GM21825 (cell line): ENCODE data around the gene ARFIP1.
"Not testable (repeated sequence)": the region's sequence is repeated elsewhere in the genome, so short reads cannot be mapped to it uniquely, and the experiment has no call there.

Source experiments
- ATAC-seq: cut with Tn5 transposase; IDR thresholded peaks from one replicate; pipeline ENCODE4 v1.9.1; 2021; ENCODE audit warnings: mild to moderate bottlenecking, moderate library complexity; ENCODE audit not compliant: unreplicated experiment

The ARFIP1 gene

DNA sequence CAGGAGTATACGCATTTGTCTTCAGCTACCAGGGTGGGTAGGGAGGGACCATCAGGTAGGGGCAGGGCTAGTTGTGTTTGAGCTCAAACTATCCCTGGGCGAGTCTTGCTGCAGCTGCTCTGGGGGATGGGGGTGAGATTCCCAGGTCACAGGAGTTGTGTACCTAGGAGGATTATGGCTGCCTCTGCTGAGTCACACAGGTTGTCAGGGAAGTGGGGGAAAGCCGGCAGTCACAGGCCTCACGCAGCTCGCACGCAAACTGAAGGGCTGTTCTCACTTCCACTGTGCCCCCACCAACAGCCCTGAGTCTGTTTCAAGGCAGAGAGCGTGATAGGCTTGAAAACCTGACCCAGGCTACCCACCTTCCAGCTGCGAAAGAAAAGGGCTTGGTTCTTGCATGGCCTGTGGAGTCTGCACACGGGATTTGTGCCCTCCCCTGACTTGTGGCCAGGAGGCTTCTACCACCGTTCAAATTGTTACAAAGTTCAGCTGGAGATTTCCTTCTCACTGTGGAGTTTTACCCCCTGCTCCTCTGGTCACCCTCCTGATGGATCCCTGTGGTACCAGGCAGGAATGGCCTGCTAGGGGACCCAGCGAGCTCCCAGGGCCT lies 63.8 kb downstream of the ARFIP1 start:
- ATAC-seq: no peak

DNA sequence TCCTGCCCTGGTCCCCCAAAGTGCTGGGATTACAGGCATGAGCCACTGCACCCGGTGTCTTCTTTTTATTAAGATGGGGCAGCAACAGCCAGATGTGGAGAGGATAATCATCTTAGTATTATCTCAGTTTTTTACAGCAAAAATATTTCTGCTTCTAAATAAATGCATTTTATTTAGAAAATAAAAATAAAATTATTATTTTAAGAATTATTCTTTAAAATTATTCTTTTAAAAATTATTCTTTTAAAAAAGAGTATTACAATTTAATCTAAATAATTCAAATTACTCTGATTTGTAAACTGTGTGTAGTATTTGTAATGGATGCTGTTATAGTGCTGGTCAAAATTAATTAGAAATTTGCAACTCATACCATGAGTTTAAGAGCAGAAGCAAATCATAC lies 67.6 kb downstream of the ARFIP1 start:
- ATAC-seq: no peak

DNA sequence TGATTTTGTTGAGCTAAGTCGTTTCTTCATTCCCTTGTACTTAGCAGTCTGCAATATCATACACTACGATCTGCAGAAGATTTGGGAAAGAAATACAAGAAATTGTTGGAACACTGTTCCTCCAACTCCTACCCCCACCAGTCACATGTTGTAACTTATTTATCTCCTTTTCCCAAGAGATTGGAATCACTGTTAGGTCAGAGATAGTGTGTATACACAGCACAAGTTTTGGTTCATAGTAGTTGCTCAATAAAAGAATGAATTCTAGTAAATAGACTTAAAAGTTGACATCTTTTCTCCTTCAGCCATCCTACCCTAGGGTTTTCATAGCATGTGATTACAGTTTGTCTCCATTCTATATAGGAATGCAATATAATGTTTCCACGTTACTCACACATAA lies 68.8 kb downstream of the ARFIP1 start:
- no peak for ATAC-seq

DNA sequence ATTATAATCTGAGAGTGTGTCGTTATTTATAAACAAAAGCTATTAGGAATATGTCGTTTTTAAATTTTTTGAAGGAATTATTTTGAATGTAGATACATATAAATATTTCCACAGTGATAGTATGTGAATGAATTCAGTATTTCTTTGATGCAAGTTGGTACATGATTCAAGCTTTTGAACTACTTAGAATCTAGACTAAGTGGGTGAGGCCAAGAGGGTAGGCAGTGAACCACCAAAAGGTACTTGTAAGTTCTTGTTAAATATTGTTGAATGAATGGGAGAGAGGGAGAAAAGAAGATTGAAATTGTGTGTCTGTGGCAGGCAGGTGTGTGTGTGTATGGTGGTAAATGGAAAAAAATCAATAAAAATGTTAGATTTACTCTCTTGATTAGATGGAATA lies 69.6 kb downstream of the ARFIP1 start:
- no peak for ATAC-seq

DNA sequence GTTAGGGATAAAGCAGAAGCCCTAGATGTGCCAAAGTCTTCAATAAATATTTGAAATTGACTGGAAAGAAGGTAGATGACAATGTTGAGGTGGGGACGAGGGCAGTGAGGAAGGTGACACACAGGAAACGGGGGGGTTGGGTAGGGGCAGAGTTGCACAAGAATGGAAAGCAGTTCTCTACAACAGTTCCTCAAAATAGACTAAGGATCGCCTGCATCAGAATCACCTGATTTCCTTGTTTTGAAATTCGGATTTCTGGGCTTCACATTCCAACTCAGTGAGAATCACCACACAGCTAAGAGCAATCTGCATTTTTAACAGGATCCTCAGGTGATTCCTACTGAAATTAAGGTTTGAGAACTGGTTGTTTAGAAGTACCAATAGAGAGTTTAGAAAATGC lies 70.6 kb downstream of the ARFIP1 start:
- ATAC-seq: peak; percentile 60

DNA sequence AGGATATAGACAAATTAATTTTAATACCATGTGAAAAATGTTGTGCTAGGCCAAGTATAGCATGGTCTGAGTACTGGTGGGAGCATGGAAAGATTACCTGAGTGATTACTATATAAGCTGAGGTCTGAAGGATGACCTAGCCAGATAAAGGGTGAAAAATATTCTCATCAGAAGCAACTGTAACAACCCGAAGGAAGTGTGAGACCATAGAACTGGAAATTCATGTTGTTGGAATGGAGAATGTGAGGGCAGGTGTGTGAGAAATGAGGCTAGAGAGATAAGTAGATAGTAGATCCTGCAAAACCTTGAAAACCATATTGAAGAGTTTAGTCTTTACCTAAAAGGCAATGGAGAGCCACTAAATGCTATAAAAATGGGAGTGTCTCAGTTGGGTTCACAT lies 71.5 kb downstream of the ARFIP1 start:
- ATAC-seq: no peak

DNA sequence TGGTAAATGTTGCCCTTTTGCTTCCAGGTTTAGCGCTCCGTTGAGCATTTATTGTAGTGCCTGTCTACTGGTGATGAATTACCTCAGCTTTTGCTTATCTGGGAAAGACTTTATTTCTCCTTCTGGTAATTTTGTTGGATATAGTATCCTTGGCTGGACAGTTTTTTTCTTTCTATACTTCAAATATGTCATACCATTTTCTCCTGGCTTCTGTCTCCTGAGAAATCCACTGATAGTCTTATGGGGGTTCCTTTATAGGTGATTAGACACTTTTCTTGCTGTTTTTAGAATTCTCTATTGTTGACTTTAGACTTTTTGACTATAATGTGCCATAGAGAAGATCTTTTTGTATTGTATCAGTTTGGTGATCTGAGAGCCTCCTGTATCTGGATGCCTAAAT lies 73.5 kb downstream of the ARFIP1 start:
- no peak for ATAC-seq

DNA sequence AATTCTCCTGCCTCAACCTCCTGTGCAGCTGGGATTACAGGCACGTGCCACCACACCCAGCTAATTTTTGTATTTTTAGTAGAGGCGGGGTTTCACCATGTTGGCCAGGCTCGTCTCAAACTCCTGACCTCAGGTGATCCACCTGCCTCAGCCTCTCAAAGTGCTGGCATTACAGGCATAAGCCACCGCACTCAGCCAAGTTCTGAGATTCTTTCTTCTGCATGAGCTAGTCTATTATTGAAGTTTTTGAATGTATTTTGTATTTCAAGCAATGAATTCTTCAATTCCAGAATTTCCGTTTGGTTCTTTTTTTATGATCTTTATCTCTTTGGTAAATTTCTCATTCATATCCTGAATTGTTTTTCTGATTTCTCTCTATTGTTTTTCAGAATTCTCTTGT lies 74.3 kb downstream of the ARFIP1 start:
- not testable (repeated sequence) for ATAC-seq

DNA sequence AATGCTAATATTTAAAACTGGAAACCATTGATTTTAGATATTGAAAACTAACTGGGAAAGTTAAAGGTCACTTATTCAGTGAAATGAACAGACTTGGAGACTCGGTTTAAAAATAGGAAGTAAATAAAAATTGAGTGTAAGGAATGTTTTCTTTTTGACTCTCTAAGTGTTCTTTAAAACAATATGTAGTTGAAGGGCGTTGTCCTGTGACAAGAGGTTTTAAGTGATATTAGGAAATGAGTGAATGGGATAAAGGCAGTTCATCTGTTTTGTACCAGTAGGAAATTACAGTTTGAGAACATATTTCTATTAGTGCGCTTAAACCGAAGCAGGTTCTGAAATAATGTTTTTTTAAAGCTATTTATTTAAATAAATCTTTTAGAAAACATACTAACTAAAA lies 77.2 kb downstream of the ARFIP1 start:
- ATAC-seq: no peak

DNA sequence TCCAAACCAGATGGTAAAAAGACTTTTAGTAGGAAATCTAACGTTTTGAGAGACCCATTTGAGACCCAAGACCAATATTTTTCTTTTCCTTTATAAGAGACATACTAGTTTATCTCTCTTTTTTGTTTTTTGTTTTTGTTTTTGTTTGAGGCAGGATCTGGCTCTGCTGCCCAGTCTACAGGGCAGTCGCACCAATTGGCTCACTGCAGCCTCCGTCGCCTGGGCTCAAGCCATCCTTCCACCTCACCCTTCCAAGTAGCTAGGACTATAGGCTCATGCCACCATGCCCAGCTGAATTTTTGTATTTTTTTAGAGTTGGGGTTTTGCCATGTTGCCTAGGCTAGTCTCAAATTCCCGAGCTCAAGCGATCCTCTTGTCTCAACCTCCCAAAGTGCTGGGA lies 79.2 kb downstream of the ARFIP1 start:
- ATAC-seq: no peak

DNA sequence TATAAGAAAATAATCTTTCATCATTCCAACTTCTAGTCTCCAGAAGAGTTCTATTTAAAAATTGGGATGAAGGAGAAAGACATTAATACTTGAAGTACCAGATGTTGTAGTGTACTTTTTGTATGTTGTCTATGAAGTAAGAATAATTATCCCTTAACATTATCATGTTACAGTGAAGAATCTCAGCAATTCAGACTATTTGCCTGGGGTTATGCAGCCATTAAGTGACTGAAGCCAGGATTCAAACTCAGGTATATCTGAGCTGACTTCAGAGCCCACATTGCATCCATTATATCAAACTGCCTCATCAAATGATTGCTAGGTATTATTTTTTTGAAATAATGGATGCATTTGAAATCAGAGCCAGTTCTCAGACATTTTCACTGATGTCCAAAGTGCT lies 80.3 kb downstream of the ARFIP1 start:
- ATAC-seq: no peak

DNA sequence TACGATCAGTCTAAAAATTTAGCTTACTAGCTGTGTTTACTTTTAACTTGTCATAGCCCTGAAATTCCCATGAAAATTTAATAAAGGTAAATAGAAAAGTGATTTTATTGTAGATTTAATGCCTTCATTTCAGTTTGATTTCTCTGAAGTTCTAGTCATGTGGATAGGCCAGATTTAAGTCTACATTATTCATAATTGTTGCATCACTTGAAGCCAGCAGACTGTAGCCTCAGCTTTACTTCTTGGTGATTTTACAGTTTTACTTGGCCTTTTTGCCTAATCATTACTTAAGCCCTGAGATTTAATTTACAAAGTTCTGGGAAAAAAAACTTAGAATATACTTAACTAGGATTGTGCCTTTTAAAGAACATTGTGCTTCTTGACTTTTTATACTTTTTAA lies 82.9 kb downstream of the ARFIP1 start:
- ATAC-seq: no peak

DNA sequence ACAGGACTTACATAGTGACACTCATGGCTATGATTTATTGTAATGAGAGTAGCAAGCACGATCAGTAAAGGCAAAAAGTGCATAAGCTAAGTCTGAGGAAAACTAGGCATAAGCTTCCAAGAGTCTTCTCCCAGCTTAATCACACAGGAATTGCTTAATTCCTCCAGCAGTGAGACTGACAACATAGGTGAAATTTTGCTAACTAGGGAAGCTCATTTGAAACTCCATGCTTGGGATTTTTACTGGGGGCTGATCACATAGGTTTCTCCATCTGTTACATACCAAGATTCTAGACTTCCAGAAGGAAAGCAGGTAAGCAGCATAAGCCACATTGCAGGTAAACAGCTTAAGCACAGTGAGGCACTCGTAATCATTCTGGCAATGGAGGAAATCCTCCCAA lies 84.6 kb downstream of the ARFIP1 start:
- no peak for ATAC-seq

DNA sequence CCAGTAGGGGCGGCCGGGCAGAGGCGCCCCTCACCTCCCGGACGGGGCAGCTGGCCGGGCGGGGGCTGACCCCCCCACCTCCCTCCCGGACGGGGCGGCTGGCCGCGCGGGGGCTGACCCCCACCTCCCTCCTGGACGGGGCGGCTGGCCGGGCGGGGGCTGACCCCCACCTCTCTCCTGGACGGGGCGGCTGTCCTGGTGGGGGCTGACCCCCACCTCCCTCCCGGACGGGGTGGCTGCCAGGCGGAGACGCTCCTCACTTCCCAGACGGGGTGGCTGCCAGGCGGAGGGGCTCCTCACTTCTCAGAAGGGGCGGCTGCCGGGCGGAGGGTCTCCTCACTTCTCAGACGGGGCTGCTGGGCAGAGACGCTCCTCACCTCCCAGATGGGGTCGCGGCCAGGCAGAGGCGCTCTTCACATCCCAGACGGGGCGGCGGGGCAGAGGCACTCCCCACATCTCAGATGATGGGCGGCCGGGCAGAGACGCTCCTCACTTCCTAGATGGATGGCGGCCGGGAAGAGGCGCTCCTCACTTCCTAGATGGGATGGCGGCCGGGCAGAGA lies 86.8 kb downstream of the ARFIP1 start:
- not testable (repeated sequence) for ATAC-seq

DNA sequence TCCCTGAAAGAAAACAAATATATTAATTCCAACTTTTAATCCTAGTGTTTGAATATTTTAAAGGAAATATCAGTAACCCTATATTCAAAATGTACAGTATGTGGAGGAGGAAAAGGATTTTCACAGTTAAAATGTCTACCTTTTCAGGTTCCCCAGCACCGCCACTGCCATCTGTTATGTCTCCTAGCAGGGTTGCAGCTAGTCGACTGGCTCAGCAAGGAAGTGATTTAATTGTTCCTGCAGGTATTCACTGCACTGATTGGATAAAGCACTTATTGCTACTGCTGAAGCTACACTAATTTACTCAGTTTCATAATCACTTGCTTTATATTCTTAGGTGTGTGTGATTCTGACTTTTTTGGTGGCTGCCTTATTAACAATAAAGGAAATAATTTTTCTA lies 90.9 kb downstream of the ARFIP1 start:
- ATAC-seq: no peak

DNA sequence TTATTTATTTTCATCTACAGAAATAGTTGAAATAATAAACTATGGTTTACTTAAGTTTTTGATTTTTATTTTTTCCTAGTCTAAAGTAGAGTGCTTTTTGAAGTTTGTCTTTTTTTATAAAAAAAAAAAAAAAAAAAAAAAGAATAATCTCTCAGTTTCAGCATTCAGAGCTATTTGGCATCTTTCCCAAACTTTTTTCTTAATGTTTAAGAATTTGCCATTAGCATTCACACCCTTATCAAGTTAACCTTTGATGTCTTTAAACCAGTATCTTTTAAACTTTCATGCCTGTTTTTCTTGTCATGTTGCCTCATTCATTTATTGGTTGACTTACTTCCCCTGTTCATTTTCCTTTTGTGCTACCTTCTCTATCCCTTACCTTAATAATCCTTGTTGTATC lies 95.5 kb downstream of the ARFIP1 start:
- no peak for ATAC-seq

DNA sequence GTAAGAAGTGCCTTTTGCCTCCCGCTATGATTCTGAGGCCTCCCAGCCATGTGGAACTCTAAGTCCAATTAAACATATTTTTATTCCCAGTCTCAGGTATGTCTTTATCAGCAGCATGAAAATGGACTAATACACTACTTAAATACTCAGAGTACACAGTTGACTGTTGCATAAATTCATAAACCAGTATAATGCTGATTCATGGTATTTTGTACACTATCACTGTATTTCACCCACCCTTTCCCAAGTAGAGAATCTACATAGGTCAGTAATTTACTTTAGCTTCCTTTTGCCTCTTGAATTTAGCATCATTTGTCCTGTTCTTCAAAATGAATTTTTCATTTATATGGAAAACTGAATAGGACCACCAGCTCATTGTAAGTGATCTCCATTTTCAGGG lies 98.1 kb downstream of the ARFIP1 start:
- ATAC-seq: no peak

DNA sequence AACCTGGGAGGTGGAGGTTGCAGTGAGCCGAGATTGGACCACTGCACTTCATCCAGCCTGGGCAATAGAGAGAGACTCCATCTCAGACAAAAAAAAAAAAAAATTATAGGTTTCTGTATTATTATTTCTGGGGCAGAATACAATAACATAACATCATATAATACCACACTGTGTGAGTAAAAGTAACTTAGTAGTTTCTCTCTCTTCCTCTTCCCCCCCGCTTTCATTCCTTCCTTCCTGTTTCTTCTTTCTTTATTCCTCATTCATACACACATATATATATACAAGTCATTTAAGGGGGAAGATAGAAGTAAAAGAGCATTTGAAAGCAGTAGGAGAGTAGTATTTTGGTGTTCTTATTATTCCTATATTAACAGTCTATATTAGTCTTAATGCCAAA lies 100.5 kb downstream of the ARFIP1 start:
- no peak for ATAC-seq

DNA sequence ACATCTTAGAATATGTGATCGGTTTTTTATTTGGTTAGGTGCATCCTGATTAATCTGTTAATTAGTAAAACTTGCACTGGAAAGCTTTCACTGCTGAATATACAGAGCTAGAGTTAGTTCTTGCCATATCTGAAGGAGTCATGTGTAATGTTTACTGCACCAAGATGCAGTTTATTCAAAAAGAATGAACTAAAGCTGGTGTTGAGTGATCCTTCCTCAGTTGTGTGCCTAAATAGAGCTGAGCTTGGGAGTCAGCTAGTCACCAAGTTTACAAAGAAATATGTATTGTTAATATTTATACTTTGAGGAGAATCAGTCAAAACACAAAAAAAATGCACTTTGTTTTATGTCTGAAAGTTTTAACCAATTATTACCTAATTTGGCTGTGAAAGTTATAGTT lies 102.2 kb downstream of the ARFIP1 start:
- no peak for ATAC-seq

DNA sequence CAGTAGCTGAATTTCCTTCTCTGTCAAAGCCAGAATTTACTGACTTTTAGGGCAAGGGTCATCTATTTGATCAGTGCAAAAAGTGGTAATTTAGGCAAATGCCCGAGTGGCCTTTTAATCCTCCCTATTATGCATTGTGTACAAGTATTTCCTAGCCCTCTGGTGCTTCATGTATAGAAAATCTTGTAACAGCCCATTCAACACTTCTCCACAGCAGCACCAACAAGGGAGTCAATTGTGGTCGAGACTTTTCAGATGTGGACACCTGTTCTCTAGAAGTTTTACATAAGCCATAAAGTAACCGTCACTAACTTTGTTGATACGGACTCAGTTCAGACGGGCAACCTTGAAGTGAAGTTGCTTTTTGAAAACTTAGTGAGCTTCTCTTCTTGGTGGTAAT lies 105.4 kb downstream of the ARFIP1 start:
- no peak for ATAC-seq

DNA sequence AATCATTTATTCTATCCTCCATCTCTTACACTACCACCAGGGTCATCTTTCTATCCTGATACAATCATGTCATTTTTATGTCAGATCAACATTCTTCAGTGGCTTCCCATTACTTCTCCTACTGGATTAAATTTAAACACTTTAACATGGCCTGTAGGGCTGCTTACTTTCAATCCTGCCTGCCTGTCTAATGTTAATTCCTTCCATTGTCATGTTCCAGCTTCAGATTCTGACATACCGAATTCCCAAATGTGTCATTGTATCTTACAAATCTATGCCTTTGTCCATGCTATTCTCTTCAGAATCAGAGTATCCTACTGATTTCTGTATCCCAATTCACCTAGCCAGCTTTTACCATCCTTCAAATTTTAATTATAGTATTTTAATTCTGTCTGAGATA lies 106.4 kb downstream of the ARFIP1 start:
- no peak for ATAC-seq

DNA sequence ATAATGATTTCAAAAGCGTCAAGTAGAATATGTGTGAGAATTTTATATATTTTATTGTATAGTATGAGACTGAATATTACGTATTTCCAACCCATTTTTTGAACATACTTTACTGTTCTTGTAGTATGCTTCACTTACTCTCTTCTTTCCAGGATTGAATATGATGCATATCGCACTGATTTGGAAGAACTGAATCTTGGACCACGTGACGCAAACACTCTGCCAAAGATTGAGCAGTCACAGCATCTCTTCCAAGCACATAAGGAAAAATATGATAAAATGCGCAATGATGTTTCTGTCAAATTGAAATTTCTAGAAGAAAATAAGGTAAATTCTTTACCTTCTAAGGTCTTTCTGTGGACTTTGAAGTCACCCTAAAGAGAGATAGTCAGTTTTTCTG lies 108.2 kb downstream of the ARFIP1 start:
- no peak for ATAC-seq

DNA sequence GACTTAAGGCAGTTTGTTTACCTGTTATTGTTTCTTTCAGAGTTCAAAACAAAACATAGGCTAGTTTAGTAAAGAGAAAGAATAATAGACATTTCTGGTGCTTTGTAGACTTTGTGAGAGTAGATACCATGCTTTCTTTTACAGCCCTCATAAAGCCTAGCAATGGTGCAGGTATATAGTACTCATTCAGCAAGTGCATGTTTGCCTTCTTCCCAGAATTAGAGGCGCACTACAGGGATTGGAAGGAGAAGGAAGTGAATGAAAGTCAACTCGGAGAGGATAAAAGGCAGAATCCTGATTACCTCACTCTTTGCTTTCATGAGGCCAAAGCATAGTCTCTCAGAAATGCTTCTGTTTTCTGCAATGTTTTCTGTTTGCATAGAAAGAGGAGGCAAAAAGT lies 113.2 kb downstream of the ARFIP1 start:
- no peak for ATAC-seq
